HEK293 (cell line): Measurements from ENCODE around the gene ZNF536.

Experiments used
- GFI1B ChIP-seq: fragments of 450-650 bp; formaldehyde crosslinking; IDR thresholded peaks from 2 replicates; pipeline ENCODE4 v1.5.1; 2016; ENCODE audit warnings: missing biosample characterization, missing genetic modification characterization
- GLI4 ChIP-seq: fragments of 450-650 bp; formaldehyde crosslinking; IDR thresholded peaks from 2 replicates; pipeline ENCODE4 v1.5.1; 2016; ENCODE audit warnings: missing biosample characterization, missing genetic modification characterization
- HOXA7 ChIP-seq: sonication (generic); formaldehyde crosslinking; IDR thresholded peaks from 2 replicates; pipeline ENCODE4 v1.8.1; 2022; ENCODE audit warnings: missing genetic modification reagents, borderline replicate concordance
- HOXC10 ChIP-seq: sonication (generic); formaldehyde crosslinking; IDR thresholded peaks from 2 replicates; pipeline ENCODE4 v1.8.1; 2023; ENCODE audit warnings: mild to moderate bottlenecking, missing genetic modification reagents
- INSM2 ChIP-seq: fragments of 450-650 bp; formaldehyde crosslinking; IDR thresholded peaks from 2 replicates; pipeline ENCODE4 v1.5.1; 2016; ENCODE audit warnings: missing biosample characterization, missing genetic modification characterization
- PRDM4 ChIP-seq: fragments of 450-650 bp; formaldehyde crosslinking; IDR thresholded peaks from 2 replicates; pipeline ENCODE4 v1.5.1; 2017; ENCODE audit warnings: missing biosample characterization, missing genetic modification characterization
- SALL2 ChIP-seq: fragments of 450-650 bp; formaldehyde crosslinking; IDR thresholded peaks from 2 replicates; pipeline ENCODE4 v1.5.0; 2017; ENCODE audit warnings: missing biosample characterization, mild to moderate bottlenecking, missing genetic modification characterization, borderline replicate concordance
- SCRT2 ChIP-seq: fragments of 450-650 bp; formaldehyde crosslinking; IDR thresholded peaks from 2 replicates; pipeline ENCODE4 v1.5.1; 2016; ENCODE audit warnings: missing biosample characterization, missing genetic modification characterization
- SP7 ChIP-seq: fragments of 450-650 bp; formaldehyde crosslinking; IDR thresholded peaks from 2 replicates; pipeline ENCODE4 v1.5.1; 2016; ENCODE audit warnings: missing biosample characterization, missing genetic modification characterization
- ZBTB1 ChIP-seq: fragments of 450-650 bp; formaldehyde crosslinking; IDR thresholded peaks from 2 replicates; pipeline ENCODE4 v1.5.1; 2016; ENCODE audit warnings: missing biosample characterization, missing genetic modification characterization
- ZBTB44 ChIP-seq: fragments of 450-650 bp; IDR thresholded peaks from 2 replicates; pipeline ENCODE4 v1.5.1; 2018; ENCODE audit warnings: missing biosample characterization, mild to moderate bottlenecking, missing genetic modification characterization
- ZFHX2 ChIP-seq: fragments of 450-650 bp; formaldehyde crosslinking; conservative IDR thresholded peaks from 2 replicates; pipeline ENCODE4 v1.5.1; 2016; ENCODE audit warnings: missing biosample characterization, missing genetic modification characterization
- ZNF140 ChIP-seq: fragments of 450-650 bp; formaldehyde crosslinking; IDR thresholded peaks from 2 replicates; pipeline ENCODE4 v1.5.1; 2016; ENCODE audit warnings: missing biosample characterization, missing genetic modification characterization
- ZNF155 ChIP-seq: fragments of 450-650 bp; formaldehyde crosslinking; IDR thresholded peaks from 2 replicates; pipeline ENCODE4 v1.5.1; 2016; ENCODE audit warnings: missing biosample characterization, missing genetic modification characterization
- ZNF175 ChIP-seq: fragments of 450-650 bp; formaldehyde crosslinking; IDR thresholded peaks from 2 replicates; pipeline ENCODE4 v1.5.1; 2016; ENCODE audit warnings: missing biosample characterization, missing genetic modification characterization
- ZNF211 ChIP-seq: fragments of 450-650 bp; formaldehyde crosslinking; IDR thresholded peaks from 2 replicates; pipeline ENCODE4 v1.5.1; 2016; ENCODE audit warnings: low read depth, missing biosample characterization, missing genetic modification characterization
- ZNF221 ChIP-seq: fragments of 450-650 bp; formaldehyde crosslinking; IDR thresholded peaks from 2 replicates; pipeline ENCODE4 v1.5.1; 2017; ENCODE audit warnings: missing biosample characterization, missing genetic modification characterization, borderline replicate concordance
- ZNF311 ChIP-seq: fragments of 450-650 bp; formaldehyde crosslinking; IDR thresholded peaks from 2 replicates; pipeline ENCODE4 v1.5.1; 2017; ENCODE audit warnings: missing biosample characterization, missing genetic modification characterization, borderline replicate concordance
- ZNF324 ChIP-seq: fragments of 450-650 bp; formaldehyde crosslinking; IDR thresholded peaks from 2 replicates; pipeline ENCODE4 v1.5.1; 2016; ENCODE audit warnings: missing biosample characterization, missing genetic modification characterization
- ZNF341 ChIP-seq: fragments of 450-650 bp; formaldehyde crosslinking; IDR thresholded peaks from 2 replicates; pipeline ENCODE4; 2016; ENCODE audit warnings: low read depth, missing biosample characterization, missing genetic modification characterization
- ZNF362 ChIP-seq: fragments of 450-650 bp; formaldehyde crosslinking; IDR thresholded peaks from 2 replicates; pipeline ENCODE4 v1.5.1; 2016; ENCODE audit warnings: missing biosample characterization, missing genetic modification characterization
- ZNF513 ChIP-seq: fragments of 450-650 bp; IDR thresholded peaks from 2 replicates; pipeline ENCODE4 v1.5.1; 2018; ENCODE audit warnings: missing biosample characterization, missing genetic modification characterization
- ZNF521 ChIP-seq: fragments of 450-650 bp; formaldehyde crosslinking; IDR thresholded peaks from 2 replicates; pipeline ENCODE4 v1.5.1; 2017; ENCODE audit warnings: missing biosample characterization, mild to moderate bottlenecking, missing genetic modification characterization
- ZNF544 ChIP-seq: fragments of 450-650 bp; formaldehyde crosslinking; IDR thresholded peaks from 2 replicates; pipeline ENCODE4 v1.5.0; 2017; ENCODE audit warnings: missing biosample characterization, missing genetic modification characterization
- ZNF548 ChIP-seq: fragments of 450-650 bp; formaldehyde crosslinking; IDR thresholded peaks from 2 replicates; pipeline ENCODE4 v1.5.1; 2016; ENCODE audit warnings: missing biosample characterization, missing genetic modification characterization
- ZNF558 ChIP-seq: fragments of 450-650 bp; formaldehyde crosslinking; IDR thresholded peaks from 2 replicates; pipeline ENCODE4 v1.5.1; 2016; ENCODE audit warnings: missing biosample characterization, missing genetic modification characterization
- ZNF626 ChIP-seq: fragments of 450-650 bp; sonication (Bioruptor Pico); formaldehyde crosslinking; IDR thresholded peaks from 2 replicates; pipeline ENCODE4 v1.5.1; 2018; ENCODE audit warnings: missing biosample characterization, missing genetic modification characterization, inconsistent platforms
- ZNF629 ChIP-seq: fragments of 450-650 bp; formaldehyde crosslinking; IDR thresholded peaks from 2 replicates; pipeline ENCODE4 v1.5.1; 2017; ENCODE audit warnings: missing biosample characterization, missing genetic modification characterization
- ZSCAN4 ChIP-seq: fragments of 450-650 bp; formaldehyde crosslinking; IDR thresholded peaks from 2 replicates; pipeline ENCODE4 v1.5.1; 2017; ENCODE audit warnings: missing biosample characterization, missing genetic modification characterization

The ZNF536 gene

GRCh38 chr19:30391554-30392551 is 19.7 kb downstream of the ZNF536 start (continued):
- TF ChIP-seq ZBTB1 (tag by site-specific recombination), result peak; percentile 48; the same call in 1 of the 2 replicates
- TF ChIP-seq HOXA7, result no peak
- TF ChIP-seq ZNF324 (tag by site-specific recombination), result no peak
- no peak for TF ChIP-seq ZFHX2 (tag by site-specific recombination)
- TF ChIP-seq ZNF311 (tag by site-specific recombination), result no peak
- no peak for TF ChIP-seq ZNF140 (tag by site-specific recombination)
- TF ChIP-seq ZNF558 (tag by site-specific recombination), result peak; percentile 59; the same call in 1 of the 2 replicates
- TF ChIP-seq ZNF221 (tag by site-specific recombination), result no peak
- TF ChIP-seq GLI4 (tag by site-specific recombination), result no peak
- no peak for TF ChIP-seq SALL2 (tag by site-specific recombination)
- peak; percentile 56 for TF ChIP-seq ZBTB44
- no peak for TF ChIP-seq ZNF626 (tag by site-specific recombination)
- no peak for TF ChIP-seq ZNF521 (tag by site-specific recombination)
- no peak for TF ChIP-seq ZNF544 (tag by site-specific recombination)
- no peak for TF ChIP-seq ZNF175 (tag by site-specific recombination)
- TF ChIP-seq ZNF362 (tag by site-specific recombination), result peak; percentile 65; the same call in 1 of the 2 replicates
- TF ChIP-seq ZNF341 (tag by site-specific recombination), result peak; percentile 83
- no peak for TF ChIP-seq ZNF155 (tag by site-specific recombination)
- TF ChIP-seq INSM2, result peak; percentile 45; the same call in 1 of the 2 replicates
- no peak for TF ChIP-seq ZNF548 (tag by site-specific recombination)
- TF ChIP-seq SCRT2, result no peak
- peak; percentile 99 for TF ChIP-seq SP7 (tag by site-specific recombination)
- no peak for TF ChIP-seq ZNF513 (tag by site-specific recombination)
- TF ChIP-seq ZNF629 (tag by site-specific recombination), result peak; percentile 62
- TF ChIP-seq GFI1B (tag by site-specific recombination), result peak; percentile 51
- TF ChIP-seq ZSCAN4 (tag by site-specific recombination), result no peak
- TF ChIP-seq ZNF211 (tag by site-specific recombination), result no peak
- TF ChIP-seq HOXC10, result no peak
- TF ChIP-seq PRDM4 (tag by site-specific recombination), result no peak; the same call in 1 of the 2 replicates
